WTC11 (cell line): ENCODE results near the gene RABGGTA. TPM values are rescaled to one million over a fixed set of nuclear protein-coding genes. Genes with fewer than 3 reads are reported as not detected.
A peak's percentile ranks its signal among the peaks of the same experiment; 100 is the strongest.

ENCODE experiments used
- ATAC-seq: fragments of 200-7000 bp; cut with Tn5 transposase; 2 replicates; pipeline ENCODE4 v1.10.0; 2021; ENCODE audit warnings: mild to moderate bottlenecking, moderate library complexity
- CTCF ChIA-PET: fragments of 300-600 bp; sonication (Branson Sonifier 250); formaldehyde crosslinking; loops from one replicate; lab custom pipeline; 2021; ENCODE audit warnings: antibody characterized with exemption; lab: Charles Lee
- POLR2A ChIA-PET: fragments of 350-600 bp; sonication (Branson Sonifier 250); formaldehyde crosslinking; loops from one replicate; lab custom pipeline; 2021; ENCODE audit warnings: antibody characterized with exemption; lab: Charles Lee
- DNase-seq: peaks from one replicate; pipeline ENCODE4 v3.0.0; 2021; ENCODE audit warnings: low spot score
- H3K27ac Mint-ChIP-seq: 2 replicates; pipeline ENCODE4 v1.8.0; 2021; ENCODE audit warnings: mixed read lengths
- H3K27me3 Mint-ChIP-seq: 2 replicates; pipeline ENCODE4 v1.8.0; 2021; ENCODE audit warnings: low read depth, mild to moderate bottlenecking, moderate library complexity, mixed read lengths
- H3K36me3 Mint-ChIP-seq: 2 replicates; pipeline ENCODE4 v1.8.0; 2021; ENCODE audit warnings: mixed read lengths
- H3K4me1 Mint-ChIP-seq: 2 replicates; pipeline ENCODE4 v1.8.0; 2022; ENCODE audit warnings: mixed read lengths
- H3K4me3 Mint-ChIP-seq: 2 replicates; pipeline ENCODE4 v1.8.0; 2021; ENCODE audit warnings: mild to moderate bottlenecking, moderate library complexity, mixed read lengths
- H3K9me3 Mint-ChIP-seq: 2 replicates; pipeline ENCODE4 v1.8.0; 2021; ENCODE audit warnings: mixed read lengths
- AR ChIP-seq: fragments of 250-450 bp; sonication (Bioruptor Pico); IDR thresholded peaks from 2 replicates; pipeline ENCODE4 v1.9.0; 2021; ENCODE audit warnings: mild to moderate bottlenecking
- ATF6 ChIP-seq: sonication (generic); formaldehyde crosslinking; IDR thresholded peaks from 2 replicates; pipeline ENCODE4 v1.8.1; 2023; ENCODE audit warnings: mild to moderate bottlenecking, missing genetic modification reagents
- EMX1 ChIP-seq: fragments of 250-450 bp; sonication (Bioruptor Pico); IDR thresholded peaks from 2 replicates; pipeline ENCODE4 v1.8.0; 2021; ENCODE audit warnings: mild to moderate bottlenecking
- ESRRA ChIP-seq: sonication (generic); formaldehyde crosslinking; IDR thresholded peaks from 2 replicates; pipeline ENCODE4 v1.8.1; 2022; ENCODE audit warnings: mild to moderate bottlenecking, missing genetic modification reagents, borderline replicate concordance
- FOXJ3 ChIP-seq: sonication (generic); formaldehyde crosslinking; IDR thresholded peaks from 2 replicates; pipeline ENCODE4 v1.9.0; 2021; ENCODE audit warnings: missing genetic modification reagents, mild to moderate bottlenecking, borderline replicate concordance
- MXD4 ChIP-seq: fragments of 250-450 bp; sonication (Bioruptor Pico); IDR thresholded peaks from 2 replicates; pipeline ENCODE4 v1.8.0; 2021; ENCODE audit warnings: mild to moderate bottlenecking, moderate library complexity, borderline replicate concordance
- MYBL2 ChIP-seq: sonication (generic); formaldehyde crosslinking; IDR thresholded peaks from 2 replicates; pipeline ENCODE4 v1.8.1; 2023; ENCODE audit warnings: mild to moderate bottlenecking, moderate library complexity, missing genetic modification reagents
- NFE2L1 ChIP-seq: sonication (generic); formaldehyde crosslinking; IDR thresholded peaks from 2 replicates; pipeline ENCODE4 v1.8.1; 2023; ENCODE audit warnings: missing genetic modification reagents
- NR1H2 ChIP-seq: sonication (generic); formaldehyde crosslinking; IDR thresholded peaks from 2 replicates; pipeline ENCODE4 v1.9.0; 2021; ENCODE audit warnings: mild to moderate bottlenecking, moderate library complexity, missing genetic modification reagents
- NR2C2 ChIP-seq: sonication (generic); formaldehyde crosslinking; IDR thresholded peaks from 2 replicates; pipeline ENCODE4 v1.8.0; 2022; ENCODE audit warnings: mild to moderate bottlenecking, missing genetic modification reagents
- SMAD3 ChIP-seq: sonication (generic); formaldehyde crosslinking; IDR thresholded peaks from 2 replicates; pipeline ENCODE4 v1.8.0; 2022; ENCODE audit warnings: missing genetic modification reagents, mild to moderate bottlenecking, borderline replicate concordance
- ZNF121 ChIP-seq: sonication (generic); formaldehyde crosslinking; IDR thresholded peaks from 2 replicates; pipeline ENCODE4 v1.8.0; 2023; ENCODE audit warnings: missing genetic modification reagents
- ZNF532 ChIP-seq: fragments of 250-450 bp; sonication (Bioruptor Pico); IDR thresholded peaks from 2 replicates; pipeline ENCODE4 v1.9.0; 2021; ENCODE audit warnings: mild to moderate bottlenecking, borderline replicate concordance
- total RNA-seq: library from RNA; stranded (reverse); gene quantifications from 3 replicates; pipeline ENCODE4 v1.2.3, GENCODE V29; 2021
- TF ChIP-seq, protein P1 (sequence below): sonication (generic); formaldehyde crosslinking; IDR thresholded peaks from 2 replicates; pipeline ENCODE4 v1.8.1; 2022; ENCODE audit warnings: mild to moderate bottlenecking, missing genetic modification reagents, moderate library complexity, borderline replicate concordance
- TF ChIP-seq, protein P2 (sequence below): sonication (generic); formaldehyde crosslinking; IDR thresholded peaks from 2 replicates; pipeline ENCODE4 v1.8.1; 2023; ENCODE audit warnings: mild to moderate bottlenecking, missing genetic modification reagents
- TF ChIP-seq, protein P3 (sequence below): sonication (generic); formaldehyde crosslinking; IDR thresholded peaks from 2 replicates; pipeline ENCODE4 v1.8.1; 2022; ENCODE audit warnings: low read depth, mild to moderate bottlenecking, moderate library complexity, missing genetic modification reagents, borderline replicate concordance
- TF ChIP-seq, protein P4 (sequence below): sonication (generic); formaldehyde crosslinking; IDR thresholded peaks from 2 replicates; pipeline ENCODE4 v1.8.0; 2022; ENCODE audit warnings: mild to moderate bottlenecking, missing genetic modification reagents

The RABGGTA gene
- total RNA-seq, 1 experiment from 2014 or later, result 27.1 TPM

GRCh38 chr14:24263848-24264247 lies 7.5 kb downstream of the RABGGTA start (continued):
- TF ChIP-seq ATF6 (no peak), ZNF121 (CRISPR knock-in tag) (no peak), ESRRA (CRISPR knock-in tag) (no peak), FOXJ3 (no peak), EMX1 (CRISPR knock-in tag) (no peak), ZNF532 (CRISPR knock-in tag) (no peak), NR2C2 (CRISPR knock-in tag) (no peak), NR1H2 (CRISPR knock-in tag) (no peak)
- TF ChIP-seq, protein P1, sequence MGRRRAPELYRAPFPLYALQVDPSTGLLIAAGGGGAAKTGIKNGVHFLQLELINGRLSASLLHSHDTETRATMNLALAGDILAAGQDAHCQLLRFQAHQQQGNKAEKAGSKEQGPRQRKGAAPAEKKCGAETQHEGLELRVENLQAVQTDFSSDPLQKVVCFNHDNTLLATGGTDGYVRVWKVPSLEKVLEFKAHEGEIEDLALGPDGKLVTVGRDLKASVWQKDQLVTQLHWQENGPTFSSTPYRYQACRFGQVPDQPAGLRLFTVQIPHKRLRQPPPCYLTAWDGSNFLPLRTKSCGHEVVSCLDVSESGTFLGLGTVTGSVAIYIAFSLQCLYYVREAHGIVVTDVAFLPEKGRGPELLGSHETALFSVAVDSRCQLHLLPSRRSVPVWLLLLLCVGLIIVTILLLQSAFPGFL, result no peak
- TF ChIP-seq, protein P2, sequence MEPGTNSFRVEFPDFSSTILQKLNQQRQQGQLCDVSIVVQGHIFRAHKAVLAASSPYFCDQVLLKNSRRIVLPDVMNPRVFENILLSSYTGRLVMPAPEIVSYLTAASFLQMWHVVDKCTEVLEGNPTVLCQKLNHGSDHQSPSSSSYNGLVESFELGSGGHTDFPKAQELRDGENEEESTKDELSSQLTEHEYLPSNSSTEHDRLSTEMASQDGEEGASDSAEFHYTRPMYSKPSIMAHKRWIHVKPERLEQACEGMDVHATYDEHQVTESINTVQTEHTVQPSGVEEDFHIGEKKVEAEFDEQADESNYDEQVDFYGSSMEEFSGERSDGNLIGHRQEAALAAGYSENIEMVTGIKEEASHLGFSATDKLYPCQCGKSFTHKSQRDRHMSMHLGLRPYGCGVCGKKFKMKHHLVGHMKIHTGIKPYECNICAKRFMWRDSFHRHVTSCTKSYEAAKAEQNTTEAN (CRISPR knock-in tag), result no peak
- TF ChIP-seq, protein P3, sequence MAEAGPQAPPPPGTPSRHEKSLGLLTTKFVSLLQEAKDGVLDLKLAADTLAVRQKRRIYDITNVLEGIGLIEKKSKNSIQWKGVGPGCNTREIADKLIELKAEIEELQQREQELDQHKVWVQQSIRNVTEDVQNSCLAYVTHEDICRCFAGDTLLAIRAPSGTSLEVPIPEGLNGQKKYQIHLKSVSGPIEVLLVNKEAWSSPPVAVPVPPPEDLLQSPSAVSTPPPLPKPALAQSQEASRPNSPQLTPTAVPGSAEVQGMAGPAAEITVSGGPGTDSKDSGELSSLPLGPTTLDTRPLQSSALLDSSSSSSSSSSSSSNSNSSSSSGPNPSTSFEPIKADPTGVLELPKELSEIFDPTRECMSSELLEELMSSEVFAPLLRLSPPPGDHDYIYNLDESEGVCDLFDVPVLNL (CRISPR knock-in tag), result no peak
- TF ChIP-seq, all 79 proteins: peak for 0

GRCh38 chr14:24262821-24263733 lies 8.3 kb downstream of the RABGGTA start, which contains the start of gene TGM1:
TGM1 (minus strand) TSS chr14:24263177; CDS start chr14:24262352, 825 bp downstream.
- no peaks in the 10 kb centered on the region for H3K9me3 Mint-ChIP-seq
- peak; percentile 71 for ATAC-seq
- no peaks in the 10 kb centered on the region for H3K4me1 Mint-ChIP-seq
- H3K36me3 Mint-ChIP-seq, result peaks cover 4% of the 10 kb centered on the region; the same call in 1 of the 2 replicates
- no peak within 1 kb of the TSS for H3K4me3 Mint-ChIP-seq
- ChIA-PET CTCF (interaction anchor here (1.0 to 2.6 kb wide), 4 partner anchors 8 to 47 kb away, joined by 4 to 17 read pairs (median 6); partner anchors contain the start of genes CIDEB, RABGGTA and TINF2), POLR2A (interaction anchor here (0.9 kb wide), 1 partner anchor 8 kb away, joined by 5 read pairs; the partner anchor contains the start of gene RABGGTA)
- DNase-seq, result no peak
- no peak within 1 kb of the TSS for H3K27ac Mint-ChIP-seq
- no peaks in the 10 kb centered on the region for H3K27me3 Mint-ChIP-seq
- TF ChIP-seq AR (CRISPR knock-in tag), result no peak
- TF ChIP-seq, protein P4, sequence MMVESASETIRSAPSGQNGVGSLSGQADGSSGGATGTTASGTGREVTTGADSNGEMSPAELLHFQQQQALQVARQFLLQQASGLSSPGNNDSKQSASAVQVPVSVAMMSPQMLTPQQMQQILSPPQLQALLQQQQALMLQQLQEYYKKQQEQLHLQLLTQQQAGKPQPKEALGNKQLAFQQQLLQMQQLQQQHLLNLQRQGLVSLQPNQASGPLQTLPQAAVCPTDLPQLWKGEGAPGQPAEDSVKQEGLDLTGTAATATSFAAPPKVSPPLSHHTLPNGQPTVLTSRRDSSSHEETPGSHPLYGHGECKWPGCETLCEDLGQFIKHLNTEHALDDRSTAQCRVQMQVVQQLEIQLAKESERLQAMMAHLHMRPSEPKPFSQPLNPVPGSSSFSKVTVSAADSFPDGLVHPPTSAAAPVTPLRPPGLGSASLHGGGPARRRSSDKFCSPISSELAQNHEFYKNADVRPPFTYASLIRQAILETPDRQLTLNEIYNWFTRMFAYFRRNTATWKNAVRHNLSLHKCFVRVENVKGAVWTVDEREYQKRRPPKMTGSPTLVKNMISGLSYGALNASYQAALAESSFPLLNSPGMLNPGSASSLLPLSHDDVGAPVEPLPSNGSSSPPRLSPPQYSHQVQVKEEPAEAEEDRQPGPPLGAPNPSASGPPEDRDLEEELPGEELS, result no peak
- TF ChIP-seq, protein P3 (CRISPR knock-in tag), result no peak
- no peak for TF ChIP-seq MXD4 (CRISPR knock-in tag)
- no peak for TF ChIP-seq SMAD3 (CRISPR knock-in tag)
- no peak for TF ChIP-seq NFE2L1 (CRISPR knock-in tag)
- no peak for TF ChIP-seq MYBL2 (CRISPR knock-in tag)
